Activated CD8-positive, alpha-beta T cell treated with anti-CD3 and anti-CD28 coated beads for 36 hours (primary cell): ENCODE results near the gene VPS41. TPM values are rescaled to one million over a fixed set of nuclear protein-coding genes. Genes with fewer than 3 reads are reported as not detected.

Experiments
- ATAC-seq: fragments of 200-7000 bp; cut with Tn5 transposase; one replicate; pipeline ENCODE4 v1.10.0; 2021; ENCODE audit warnings: mild to moderate bottlenecking, moderate library complexity
- CTCF ChIA-PET: fragments of 350-600 bp; sonication (Branson Sonifier 250); formaldehyde crosslinking; loops from one replicate; lab custom pipeline; 2021; ENCODE audit warnings: antibody characterized with exemption; lab: Charles Lee
- POLR2A ChIA-PET: fragments of 350-600 bp; sonication (Branson Sonifier 250); formaldehyde crosslinking; loops from one replicate; lab custom pipeline; 2021; ENCODE audit warnings: antibody characterized with exemption; lab: Charles Lee
- DNase-seq: peaks from one replicate; pipeline ENCODE4 v3.0.0-alpha.2; 2020
- H3K27ac Mint-ChIP-seq: one replicate; pipeline ENCODE4 v1.8.0; 2021; ENCODE audit warnings: mild to moderate bottlenecking, mixed read lengths
- H3K27me3 Mint-ChIP-seq: one replicate; pipeline ENCODE4 v1.8.0; 2021; ENCODE audit warnings: mixed read lengths
- H3K36me3 Mint-ChIP-seq: one replicate; pipeline ENCODE4 v1.8.0; 2021; ENCODE audit warnings: low read depth, mixed read lengths
- H3K4me1 Mint-ChIP-seq: one replicate; pipeline ENCODE4 v1.8.0; 2021; ENCODE audit warnings: low read depth, mixed read lengths
- H3K4me3 Mint-ChIP-seq: one replicate; pipeline ENCODE4 v1.8.0; 2021; ENCODE audit warnings: mild to moderate bottlenecking, moderate library complexity, mixed read lengths
- H3K9me3 Mint-ChIP-seq: one replicate; pipeline ENCODE4 v1.8.0; 2021; ENCODE audit warnings: mixed read lengths
- CTCF ChIP-seq: fragments of 200-600 bp; IDR thresholded peaks from one replicate; pipeline ENCODE4 v1.8.0; 2022; ENCODE audit warnings: antibody characterized with exemption, mild to moderate bottlenecking
- intact Hi-C: fragments of 100-400 bp; cut with micrococcal nuclease; formaldehyde crosslinking; loops from one replicate; pipeline ENCODE4 v1.10.0; 2022
- total RNA-seq, 2 experiments: library from RNA; stranded (reverse); gene quantifications; one replicate each; pipeline ENCODE4 v1.2.3, GENCODE V29; 2021

Gene VPS41
- total RNA-seq, 2 experiments from 2014 or later, result 47.4 to 56.4 TPM

GRCh38 chr7:38704751-38705150 lies 204.2 kb downstream of the VPS41 start:
- POLR2A ChIA-PET, result no interaction called here
- ATAC-seq (no peak), DNase-seq (no peak)
- no peak overlapping the region for H3K4me3 Mint-ChIP-seq
- CTCF ChIA-PET, result no interaction called here
- no peaks in the 10 kb centered on the region for H3K36me3 Mint-ChIP-seq
- H3K27ac Mint-ChIP-seq, result no peak overlapping the region
- TF ChIP-seq CTCF, result no peak
- H3K27me3 Mint-ChIP-seq, result peaks cover 20% of the 10 kb centered on the region
- no peaks in the 10 kb centered on the region for H3K9me3 Mint-ChIP-seq
- no peaks in the 10 kb centered on the region for H3K4me1 Mint-ChIP-seq
- intact Hi-C loops, result no loop called here

- DNase-seq, result no peak
- no peaks in the 10 kb centered on the region for H3K9me3 Mint-ChIP-seq
- ChIA-PET POLR2A (no interaction called here), CTCF (no interaction called here)
- no peak for TF ChIP-seq CTCF
- no peaks in the 10 kb centered on the region for H3K4me1 Mint-ChIP-seq
- no peak overlapping the region for H3K27ac Mint-ChIP-seq
- no peak for ATAC-seq
- H3K36me3 Mint-ChIP-seq, result no peaks in the 10 kb centered on the region
- H3K27me3 Mint-ChIP-seq, result peaks cover 20% of the 10 kb centered on the region
- no peak overlapping the region for H3K4me3 Mint-ChIP-seq
- intact Hi-C loops, result no loop called here
Measured at GRCh38 chr7:38704041-38704547, 204.9 kb downstream of the VPS41 start.

GRCh38 chr7:38703093-38703492 lies 205.9 kb downstream of the VPS41 start:
- no peak for ATAC-seq
- H3K4me1 Mint-ChIP-seq, result no peaks in the 10 kb centered on the region

GRCh38 chr7:38702002-38702535 lies 206.9 kb downstream of the VPS41 start:
- ATAC-seq (no peak), DNase-seq (no peak)
- Mint-ChIP-seq H3K4me1 (no peaks in the 10 kb centered on the region), H3K36me3 (no peaks in the 10 kb centered on the region), H3K27me3 (peaks cover 20% of the 10 kb centered on the region), H3K4me3 (no peak overlapping the region), H3K27ac (no peak overlapping the region), H3K9me3 (no peaks in the 10 kb centered on the region)
- intact Hi-C loops, result no loop called here
- TF ChIP-seq CTCF, result no peak
- POLR2A ChIA-PET, result no interaction called here
- CTCF ChIA-PET, result no interaction called here

More at GRCh38 chr7:38703093-38703492, 205.9 kb downstream of the VPS41 start:
- peaks cover 20% of the 10 kb centered on the region for H3K27me3 Mint-ChIP-seq
- ChIA-PET POLR2A (no interaction called here), CTCF (no interaction called here)
- no peak overlapping the region for H3K4me3 Mint-ChIP-seq
- H3K9me3 Mint-ChIP-seq, result no peaks in the 10 kb centered on the region
- DNase-seq, result no peak
- no peak for TF ChIP-seq CTCF
- no peaks in the 10 kb centered on the region for H3K36me3 Mint-ChIP-seq
- intact Hi-C loops, result no loop called here
- H3K27ac Mint-ChIP-seq, result no peak overlapping the region

GRCh38 chr7:38700116-38700515 lies 208.9 kb downstream of the VPS41 start:
- H3K27ac Mint-ChIP-seq, result no peak overlapping the region
- no peak for TF ChIP-seq CTCF
- H3K9me3 Mint-ChIP-seq, result peaks cover 3% of the 10 kb centered on the region
- H3K4me1 Mint-ChIP-seq, result no peaks in the 10 kb centered on the region
- H3K4me3 Mint-ChIP-seq, result no peak overlapping the region
- ChIA-PET POLR2A (no interaction called here), CTCF (interaction anchor here (0.6 kb wide), 1 partner anchor 10 kb away, joined by 3 read pairs; no protein-coding TSS in a partner anchor)
- intact Hi-C loops, result no loop called here
- no peak for ATAC-seq
- no peaks in the 10 kb centered on the region for H3K36me3 Mint-ChIP-seq
- H3K27me3 Mint-ChIP-seq, result peaks cover 16% of the 10 kb centered on the region
- no peak for DNase-seq
